NCI-H526 (cell line): ENCODE measurements around the gene KIF1A.

ENCODE experiments used
- DNase-seq, 2 experiments: peaks; one replicate each; lab custom pipeline; 2025; lab: John Stamatoyannopoulos, UW

KIF1A gene

DNA sequence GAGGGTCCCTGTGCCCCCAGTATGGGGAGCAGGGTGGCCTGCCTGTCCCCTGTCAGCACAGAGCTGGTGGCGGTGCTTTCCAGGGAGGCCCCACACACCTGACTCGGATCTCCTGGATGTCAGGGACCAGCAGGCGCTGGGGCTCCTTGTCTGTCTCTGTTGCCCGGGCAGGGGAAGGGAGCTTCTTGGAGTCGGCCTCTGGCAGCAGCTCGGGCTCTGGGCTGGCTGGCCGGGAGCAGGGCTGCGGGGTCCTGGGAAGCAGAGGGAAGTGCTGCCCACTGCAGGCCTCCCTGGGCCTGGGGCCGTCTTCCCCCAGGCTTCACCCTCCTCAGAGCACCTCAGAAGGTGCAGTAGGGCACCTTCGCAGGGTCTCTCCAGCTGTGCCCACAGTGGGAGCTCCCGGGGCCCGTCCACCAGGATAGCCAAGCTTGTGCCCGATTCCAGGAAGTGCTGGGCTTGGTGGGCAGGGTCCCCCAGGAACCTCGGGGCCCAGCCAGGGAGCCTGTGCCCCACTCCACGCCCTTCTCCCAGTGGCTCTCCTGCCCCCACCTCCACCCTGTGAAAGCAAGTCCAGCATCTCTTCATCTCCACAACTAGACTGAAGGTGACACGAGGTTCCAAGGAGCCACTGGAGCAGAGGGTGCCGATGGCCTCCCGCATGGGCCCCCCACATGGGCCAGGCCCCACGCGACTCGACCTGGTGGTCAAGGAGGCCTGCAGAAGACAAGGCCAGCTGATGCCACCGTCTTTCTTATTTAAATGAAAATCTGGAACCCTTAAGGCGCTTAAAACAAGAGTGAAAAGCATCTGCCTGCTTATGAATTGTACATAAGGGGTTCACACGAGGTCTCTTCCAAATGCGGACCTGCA, 100.1 kb downstream of the KIF1A start:
- DNase-seq = no peak

DNA sequence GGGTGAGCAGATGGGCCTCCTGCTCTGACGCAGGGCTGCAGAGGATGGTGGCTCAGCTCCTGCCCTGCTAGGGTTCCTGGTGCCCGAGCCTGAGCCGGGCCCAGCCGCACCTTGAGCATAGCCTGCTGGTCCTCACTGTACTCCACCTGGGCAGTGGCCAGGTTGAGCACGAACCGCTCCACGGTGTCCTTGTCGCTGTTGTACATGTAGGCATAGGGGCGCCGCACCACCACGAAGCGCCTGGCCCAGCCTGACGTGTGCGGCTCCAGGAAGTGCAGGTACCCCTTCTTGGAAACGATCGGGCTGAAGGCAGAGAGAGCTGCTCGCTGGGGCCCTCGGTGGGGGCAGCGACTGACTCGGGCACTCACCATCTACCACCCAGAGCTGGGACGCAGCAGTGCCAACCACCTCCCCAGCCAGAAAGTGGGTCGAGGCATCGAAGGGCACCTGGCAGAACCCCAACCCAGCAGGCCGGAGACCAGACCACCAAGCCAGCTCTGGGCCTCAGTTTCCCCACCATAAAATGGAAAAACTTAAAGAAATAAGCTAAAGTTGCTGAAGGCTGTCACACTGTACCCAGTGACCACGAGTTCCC, 101.0 kb downstream of the KIF1A start:
- no peak for DNase-seq

DNA sequence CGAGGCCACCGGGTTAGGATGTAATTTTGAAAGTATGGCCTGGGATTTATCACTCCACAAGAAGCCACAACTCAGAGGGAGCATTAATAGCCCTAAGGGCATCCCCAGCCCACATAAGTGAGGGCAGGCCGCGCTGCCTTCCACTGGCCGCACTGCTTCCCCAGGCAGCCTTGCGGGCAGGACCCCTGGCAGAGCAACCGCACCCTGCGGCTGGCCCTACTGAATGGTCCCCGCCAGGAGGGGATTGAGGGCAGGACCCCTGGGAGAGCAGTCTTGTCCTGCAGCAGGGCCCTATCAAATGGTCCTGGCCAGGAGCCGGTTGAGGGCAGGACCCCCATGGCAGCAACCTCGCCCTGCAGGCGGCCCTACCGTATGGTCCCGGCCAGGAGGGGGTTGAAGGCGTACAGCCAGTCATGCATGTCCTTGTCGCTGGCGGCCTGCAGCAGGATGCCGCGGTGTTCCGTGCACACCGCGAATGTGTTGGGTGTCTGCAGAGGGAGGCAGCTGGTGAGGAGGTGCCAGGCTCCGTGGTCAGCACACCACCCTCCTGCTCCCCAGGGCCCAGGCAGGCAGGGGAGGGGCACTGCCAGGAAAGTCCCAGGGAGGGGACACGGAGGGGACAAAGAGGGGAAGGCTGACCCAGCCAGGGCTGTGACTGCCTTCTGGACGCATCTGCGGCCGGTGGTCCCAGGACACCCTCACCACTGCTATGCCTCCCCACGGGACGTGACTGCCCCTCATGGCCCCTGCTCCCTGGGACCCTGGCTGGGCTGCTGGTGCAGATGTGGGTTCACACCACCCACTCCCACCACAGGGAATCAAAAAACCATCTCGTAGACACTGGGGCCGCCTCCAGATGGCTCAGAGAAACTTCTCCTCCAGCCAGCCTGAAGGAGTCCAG, 102.1 kb downstream of the KIF1A start:
- DNase-seq = no peak

DNA sequence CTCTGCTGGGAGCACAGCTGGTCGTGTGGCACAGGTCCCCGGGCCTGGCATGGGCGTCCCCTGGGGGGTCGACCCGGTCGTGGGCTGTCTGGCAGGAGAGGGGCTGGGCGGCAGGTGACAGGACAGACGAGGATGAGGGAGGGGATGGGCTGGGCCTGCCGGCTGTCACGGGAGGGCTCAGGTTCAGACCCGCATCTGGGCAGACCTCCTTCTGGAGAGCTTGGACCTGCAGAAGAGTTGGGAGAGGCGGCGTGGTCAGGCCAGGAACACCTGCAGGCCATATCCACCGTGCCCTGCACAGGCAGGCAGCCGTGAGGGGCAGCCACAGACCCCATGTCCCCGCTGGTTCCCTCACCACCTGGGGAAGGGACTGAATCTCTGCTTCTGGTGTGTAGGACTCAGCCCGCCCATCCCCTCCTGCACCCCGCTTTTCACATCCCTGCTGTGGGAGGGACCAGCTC, 102.8 kb downstream of the KIF1A start:
- DNase-seq = no peak

DNA sequence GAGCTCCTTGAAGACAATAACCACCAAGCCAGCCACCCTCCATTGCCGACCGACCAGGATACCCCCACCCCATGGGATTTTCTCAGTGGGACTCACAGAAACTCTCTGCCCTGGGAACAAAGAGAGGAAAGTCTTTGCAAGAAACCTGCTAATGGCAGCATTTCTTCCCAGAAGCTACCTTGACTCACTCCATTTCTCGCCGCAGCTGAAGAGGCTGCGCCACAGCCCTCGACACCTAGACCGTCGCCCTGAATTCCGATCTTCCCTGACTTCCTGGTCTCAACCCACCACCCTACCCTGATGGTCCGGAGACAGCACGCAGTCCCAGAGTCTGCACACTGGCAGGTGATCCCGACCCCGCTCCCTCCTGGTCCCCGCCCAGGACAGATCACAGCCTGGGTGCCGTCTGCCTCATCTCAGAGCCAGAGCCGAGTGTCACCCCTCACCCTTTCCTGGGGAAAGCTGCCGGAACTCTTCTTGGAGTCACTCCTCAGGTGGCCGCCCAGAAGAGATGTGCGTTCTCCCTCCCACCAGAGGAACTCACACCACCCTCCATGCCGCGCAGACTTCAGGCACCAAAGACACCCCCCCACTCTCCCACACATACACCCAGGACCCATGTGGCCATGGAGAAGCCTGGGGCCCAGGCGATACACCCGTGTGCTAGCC, 103.8 kb downstream of the KIF1A start:
- DNase-seq = no peak

DNA sequence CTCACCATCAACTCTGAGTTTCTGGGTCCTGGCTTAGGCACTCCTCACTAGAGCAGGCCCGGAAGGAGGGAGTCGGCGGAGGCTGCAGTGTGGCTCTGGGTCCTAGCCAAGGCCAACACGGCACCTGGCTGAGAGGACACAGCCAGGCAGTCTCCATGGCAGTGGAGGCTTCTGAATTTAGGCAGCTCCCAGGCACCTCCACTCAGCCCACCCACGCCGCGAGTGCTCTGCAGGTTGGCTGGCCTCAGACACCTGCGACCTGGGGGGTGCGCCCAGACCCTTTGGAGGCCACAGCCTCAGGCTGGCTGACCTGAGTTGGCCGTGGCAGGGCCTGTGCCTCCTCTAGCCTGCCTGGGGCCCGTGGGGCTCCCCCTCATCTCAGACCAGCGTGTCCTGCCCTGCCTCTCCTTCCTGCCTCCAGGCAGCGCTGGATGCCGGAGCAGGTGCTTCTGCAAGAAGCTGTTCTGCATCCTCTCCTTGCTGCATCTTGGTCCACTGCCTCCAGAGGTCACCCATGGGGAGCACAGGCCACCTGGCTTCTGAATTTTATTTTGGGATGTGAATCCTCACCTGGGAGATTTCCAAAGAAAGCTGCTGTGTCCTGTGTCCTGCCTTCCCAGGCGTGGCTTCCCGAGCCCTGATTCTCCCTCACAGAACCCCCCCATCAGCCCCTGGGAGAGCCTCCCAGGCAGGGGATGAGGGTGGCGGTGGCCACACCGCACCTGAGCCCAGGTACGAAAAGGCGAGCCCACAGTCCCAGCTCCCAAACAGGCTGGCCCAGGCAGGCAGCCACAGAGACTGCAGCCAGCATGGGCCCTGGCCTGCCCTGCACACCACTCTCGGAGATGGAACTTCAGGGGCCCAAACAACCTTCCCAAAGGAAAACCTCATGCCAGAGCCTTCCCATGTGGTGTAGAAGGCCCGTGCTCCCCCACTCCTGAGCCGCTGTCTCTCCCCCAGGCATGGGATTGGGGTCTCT, 105.0 kb downstream of the KIF1A start:
- DNase-seq = peak in 1 of 2 experiments; percentile 54

DNA sequence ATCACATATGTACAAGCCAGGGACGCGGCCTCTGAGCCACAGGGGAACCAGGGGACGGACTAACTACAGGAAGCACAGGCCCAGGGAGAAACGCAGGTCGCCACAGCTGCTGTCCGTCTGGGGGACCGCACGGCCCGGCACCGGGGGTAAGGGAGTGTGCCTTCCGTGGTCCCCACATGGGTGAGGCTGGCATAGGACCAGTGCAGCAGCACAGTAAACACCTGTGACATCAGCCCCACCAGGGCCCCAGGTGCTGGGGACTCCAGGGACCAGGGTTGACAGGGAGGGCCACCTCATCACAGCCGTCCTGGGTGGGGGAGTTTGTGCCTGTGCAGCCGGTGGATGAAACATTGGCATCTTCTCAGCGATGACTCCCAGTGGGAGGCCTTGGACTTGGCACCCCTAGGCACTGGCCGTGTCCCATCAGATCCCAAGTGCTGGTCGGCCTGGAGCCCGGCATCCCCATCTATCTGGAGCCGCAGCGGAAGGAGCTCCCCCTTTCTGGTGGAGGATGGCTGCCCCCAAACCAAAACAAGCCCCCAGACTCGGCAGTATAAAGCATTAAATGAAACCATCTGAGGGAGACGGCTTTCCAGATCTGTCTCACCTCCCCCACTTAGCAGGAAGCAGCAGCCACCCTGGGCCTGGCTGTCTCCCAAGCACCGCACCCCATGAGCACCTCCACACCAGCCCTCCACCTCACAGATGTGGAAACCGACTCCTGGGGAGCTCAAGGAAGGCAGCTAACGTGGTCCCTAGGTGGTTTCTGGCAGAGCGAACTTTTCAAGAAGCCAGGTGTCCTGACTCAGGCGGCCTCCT, 105.9 kb downstream of the KIF1A start:
- DNase-seq = no peak

DNA sequence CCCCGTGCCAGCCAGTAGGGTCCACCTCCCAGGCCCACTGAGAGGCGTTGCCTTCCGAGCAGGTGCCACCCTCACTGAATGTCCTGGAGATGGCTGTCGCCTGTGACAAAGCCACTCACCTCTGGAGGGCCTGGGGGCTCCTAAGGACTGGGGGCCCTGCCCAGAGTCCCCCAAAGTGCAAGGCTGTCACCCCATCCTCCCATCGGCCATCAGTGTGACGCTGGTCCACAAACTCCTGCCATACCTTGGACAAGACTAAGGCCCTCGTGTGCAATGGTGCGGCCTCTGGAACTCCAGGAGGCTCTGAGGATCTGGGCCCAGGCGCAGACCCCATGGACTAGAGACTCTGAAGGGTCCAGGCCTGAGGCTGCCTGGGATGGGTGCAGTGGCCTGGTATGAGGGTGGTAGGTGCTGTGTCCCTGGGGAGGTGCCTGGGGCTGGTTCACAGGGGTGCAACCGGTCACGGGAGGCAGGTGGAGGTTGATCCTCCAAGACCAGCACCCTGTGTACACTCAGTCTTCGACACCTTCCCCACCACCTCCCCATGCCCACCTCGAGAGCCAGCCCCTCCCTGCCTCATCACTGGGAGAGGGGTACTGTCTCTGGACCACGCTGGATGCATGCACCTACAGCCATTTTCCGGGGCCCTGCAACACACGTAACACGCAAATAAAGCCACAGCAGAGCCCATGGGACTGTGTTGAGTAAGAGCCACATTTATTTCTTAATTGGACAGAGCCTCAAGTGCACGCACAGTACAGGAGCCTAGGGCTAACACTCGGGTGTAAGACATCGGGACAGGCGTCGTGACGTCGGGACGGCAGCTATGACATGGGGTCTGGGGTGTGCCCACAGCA, 106.7 kb downstream of the KIF1A start:
- peak in 1 of 2 experiments; percentile 40 for DNase-seq

DNA sequence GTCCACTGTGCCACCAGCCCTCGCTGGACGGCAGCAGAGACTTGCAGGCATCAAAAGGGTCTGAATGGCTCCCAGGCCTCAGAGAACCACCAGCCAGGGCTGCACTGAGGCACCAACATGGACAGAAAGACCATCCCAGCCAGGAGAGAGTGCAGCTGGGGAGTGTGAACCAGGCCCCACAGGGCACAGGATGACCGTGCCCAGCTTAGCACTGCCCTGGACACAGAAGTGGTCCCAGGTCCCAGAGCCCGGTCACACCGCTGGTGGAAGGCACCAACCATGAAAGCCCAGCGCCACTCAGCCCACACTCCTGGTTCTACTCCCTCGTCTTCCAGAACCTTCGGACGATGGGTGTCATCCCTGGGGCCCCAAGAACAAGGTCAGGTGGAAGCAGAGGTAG, 107.9 kb downstream of the KIF1A start:
- no peak for DNase-seq

DNA sequence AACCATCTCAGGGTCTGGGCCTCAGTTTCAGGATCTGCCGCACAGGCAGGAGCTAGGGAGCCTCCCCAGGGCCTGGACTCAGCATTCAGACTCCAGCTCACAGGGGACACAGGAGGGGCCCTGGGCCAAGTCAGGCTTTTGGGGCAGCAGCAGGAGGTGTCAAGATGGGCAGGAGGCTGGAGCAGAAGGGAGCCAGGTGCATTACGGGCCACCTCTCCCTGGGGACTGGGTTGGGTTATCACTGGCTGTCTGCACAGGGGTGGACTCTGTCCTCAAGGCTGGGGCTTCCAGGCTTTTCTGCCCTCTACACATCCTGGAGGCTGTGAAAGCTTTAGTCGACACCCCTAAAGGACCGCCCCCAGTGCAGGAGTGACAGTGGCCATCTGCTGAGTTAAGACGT, 108.3 kb downstream of the KIF1A start:
- DNase-seq = peak in 1 of 2 experiments; percentile 44

GRCh38 chr2:240711296-240711695, 108.7 kb downstream of the KIF1A start:
- DNase-seq = no peak

- no peak for DNase-seq
Observed at GRCh38 chr2:240708457-240708856, 111.6 kb downstream of the KIF1A start.

GRCh38 chr2:240707821-240708220, 112.2 kb downstream of the KIF1A start:
- DNase-seq = no peak

DNA sequence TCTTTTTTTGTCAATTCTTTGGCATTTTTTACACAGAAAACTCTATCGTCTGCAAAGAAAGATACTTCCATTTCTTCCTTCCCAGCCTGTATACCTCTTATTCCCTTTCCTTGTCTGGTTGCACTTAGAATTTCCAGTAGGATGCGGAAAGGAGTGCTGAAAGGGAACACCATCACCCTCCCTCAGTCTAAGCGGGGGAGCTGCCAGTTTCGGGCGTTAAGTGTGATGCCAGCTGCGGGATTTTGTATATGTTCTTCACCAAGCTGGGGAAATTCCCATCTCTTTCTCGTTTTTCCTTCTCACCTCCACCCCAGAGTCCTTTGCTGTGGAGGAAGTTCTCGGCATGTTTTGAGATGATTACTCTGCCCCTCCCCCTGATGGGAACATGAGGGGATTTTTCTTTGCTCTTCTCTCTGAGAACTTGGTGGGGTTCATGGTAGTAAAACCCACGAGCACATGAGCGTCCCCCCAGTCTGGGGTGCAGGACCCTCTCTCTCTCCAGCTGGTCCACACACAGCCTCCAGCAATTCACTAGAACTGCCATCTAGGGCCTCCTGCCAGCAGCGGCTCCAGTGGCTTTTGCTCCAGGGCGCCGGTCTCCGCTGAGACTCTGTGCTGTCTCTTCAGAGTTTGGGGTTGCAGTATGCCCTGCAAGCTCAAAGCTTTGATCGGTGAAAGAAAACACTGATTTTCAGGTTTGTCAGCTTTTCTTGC, 112.8 kb downstream of the KIF1A start:
- no peak for DNase-seq

- DNase-seq = no peak
Observed at GRCh38 chr2:240705204-240705791, 114.7 kb downstream of the KIF1A start.

DNA sequence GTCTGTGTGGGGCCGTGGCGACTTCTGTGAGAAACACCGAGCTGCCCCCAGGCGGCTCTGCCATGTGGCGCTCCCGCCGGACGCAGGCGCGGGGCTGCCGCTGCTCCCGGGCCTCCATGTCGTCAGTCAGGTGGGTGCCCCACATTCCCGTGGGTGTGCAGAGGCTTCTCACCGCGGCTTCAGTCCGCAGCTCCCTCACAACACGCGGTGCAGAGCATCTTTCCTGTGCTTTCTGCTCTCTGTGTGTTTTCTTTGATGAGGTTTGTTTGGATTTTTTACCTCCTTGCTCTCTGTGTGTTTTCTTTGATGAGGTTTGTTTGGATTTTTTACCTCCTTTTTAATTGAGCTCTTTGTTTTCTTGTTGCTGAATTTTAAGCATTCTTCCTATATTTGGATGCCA, 115.4 kb downstream of the KIF1A start:
- DNase-seq = peak in 1 of 2 experiments; percentile 25

- DNase-seq = no peak
Observed at GRCh38 chr2:240703417-240704341, 116.3 kb downstream of the KIF1A start.
